ENCODE data around the gene CD82. TPM values are rescaled to one million over a fixed set of nuclear protein-coding genes. Genes with fewer than 3 reads are reported as not detected.

The CD82 gene
- total RNA-seq, 1 experiment from 2014 or later: 114 TPM

GRCh38 chr11:44575962-44576361 is 10.5 kb downstream of the CD82 start:
- intact Hi-C loops (cut with micrococcal nuclease): no loop called here
- H3K9me3 Mint-ChIP-seq (ENCODE audit: unreplicated experiment): no peaks in the 10 kb centered on the region
- POLR2A ChIA-PET: interaction anchor here (3.9 kb wide), 1 partner anchor 11 kb away, joined by 21 read pairs; the partner anchor contains the start of gene CD82
- H3K36me3 Mint-ChIP-seq (ENCODE audit: insufficient read depth, unreplicated experiment): peaks cover 5% of the 10 kb centered on the region
- DNase-seq (ENCODE audit: unreplicated experiment): no peak
- no peaks in the 10 kb centered on the region for H3K27me3 Mint-ChIP-seq (ENCODE audit: insufficient read depth, unreplicated experiment)
- H3K4me1 Mint-ChIP-seq (ENCODE audit: insufficient read depth, unreplicated experiment): peaks cover 23% of the 10 kb centered on the region
- no peak overlapping the region for H3K4me3 Mint-ChIP-seq (ENCODE audit: unreplicated experiment)
- no TSS peak for BruUV-seq (replicated peaks)
- no peak for TF ChIP-seq CTCF (IDR thresholded peaks at IDR 0.05; ENCODE audit: unreplicated experiment)
- H3K27ac Mint-ChIP-seq (ENCODE audit: low read depth, unreplicated experiment): no peak overlapping the region
- CTCF ChIA-PET: interaction anchor here (0.6 to 1.1 kb wide), 2 partner anchors 14 to 21 kb away, joined by 4 to 5 read pairs; no protein-coding TSS in a partner anchor

- H3K4me3 Mint-ChIP-seq (ENCODE audit: unreplicated experiment): no peak overlapping the region
- BruUV-seq (replicated peaks): no TSS peak
- POLR2A ChIA-PET: interaction anchor here (0.9 kb wide), 1 partner anchor 11 kb away, joined by 3 read pairs; the partner anchor contains the start of gene CD82
- TF ChIP-seq CTCF (IDR thresholded peaks at IDR 0.05; ENCODE audit: unreplicated experiment): no peak
- peaks cover 23% of the 10 kb centered on the region for H3K4me1 Mint-ChIP-seq (ENCODE audit: insufficient read depth, unreplicated experiment)
- CTCF ChIA-PET: interaction anchor here (0.6 to 1.1 kb wide), 2 partner anchors 15 to 22 kb away, joined by 4 to 5 read pairs; no protein-coding TSS in a partner anchor
- peaks cover 5% of the 10 kb centered on the region for H3K36me3 Mint-ChIP-seq (ENCODE audit: insufficient read depth, unreplicated experiment)
- DNase-seq (ENCODE audit: unreplicated experiment): no peak
- H3K27me3 Mint-ChIP-seq (ENCODE audit: insufficient read depth, unreplicated experiment): no peaks in the 10 kb centered on the region
- no peaks in the 10 kb centered on the region for H3K9me3 Mint-ChIP-seq (ENCODE audit: unreplicated experiment)
- intact Hi-C loops (cut with micrococcal nuclease): no loop called here
- H3K27ac Mint-ChIP-seq (ENCODE audit: low read depth, unreplicated experiment): no peak overlapping the region
These were observed 11.2 kb downstream of the CD82 start for GRCh38 chr11:44576656-44577055.

- intact Hi-C loops (cut with micrococcal nuclease): no loop called here
- no peaks in the 10 kb centered on the region for H3K9me3 Mint-ChIP-seq (ENCODE audit: unreplicated experiment)
- H3K27ac Mint-ChIP-seq (ENCODE audit: low read depth, unreplicated experiment): no peak overlapping the region
- H3K36me3 Mint-ChIP-seq (ENCODE audit: insufficient read depth, unreplicated experiment): peaks cover 5% of the 10 kb centered on the region
- no peak for DNase-seq (ENCODE audit: unreplicated experiment)
- ChIA-PET POLR2A (interaction anchor here (0.9 kb wide), 1 partner anchor 12 kb away, joined by 3 read pairs; the partner anchor contains the start of gene CD82), CTCF (interaction anchor here (0.7 to 1.1 kb wide), 4 partner anchors 22 to 595 kb away, joined by 3 to 5 read pairs (median 3); no protein-coding TSS in a partner anchor)
- no peaks in the 10 kb centered on the region for H3K27me3 Mint-ChIP-seq (ENCODE audit: insufficient read depth, unreplicated experiment)
- peaks cover 23% of the 10 kb centered on the region for H3K4me1 Mint-ChIP-seq (ENCODE audit: insufficient read depth, unreplicated experiment)
- TF ChIP-seq CTCF (IDR thresholded peaks at IDR 0.05; ENCODE audit: unreplicated experiment): no peak
- H3K4me3 Mint-ChIP-seq (ENCODE audit: unreplicated experiment): no peak overlapping the region
- no TSS peak for BruUV-seq (replicated peaks)
These were observed 11.9 kb downstream of the CD82 start for GRCh38 chr11:44577231-44577830.

- Mint-ChIP-seq H3K4me3 (ENCODE audit: unreplicated experiment) (no peak overlapping the region), H3K27ac (ENCODE audit: low read depth, unreplicated experiment) (no peak overlapping the region), H3K27me3 (ENCODE audit: insufficient read depth, unreplicated experiment) (no peaks in the 10 kb centered on the region), H3K4me1 (ENCODE audit: insufficient read depth, unreplicated experiment) (peaks cover 21% of the 10 kb centered on the region), H3K36me3 (ENCODE audit: insufficient read depth, unreplicated experiment) (peaks cover 5% of the 10 kb centered on the region), H3K9me3 (ENCODE audit: unreplicated experiment) (no peaks in the 10 kb centered on the region)
- no peak for TF ChIP-seq CTCF (IDR thresholded peaks at IDR 0.05; ENCODE audit: unreplicated experiment)
- POLR2A ChIA-PET: interaction anchor here (1.1 kb wide), 1 partner anchor 11 kb away, joined by 3 read pairs; no protein-coding TSS in a partner anchor
- BruUV-seq (replicated peaks): no TSS peak
- CTCF ChIA-PET: interaction anchor here (0.7 to 1.7 kb wide), 5 partner anchors 21 to 594 kb away, joined by 3 to 5 read pairs (median 3); no protein-coding TSS in a partner anchor
- intact Hi-C loops (cut with micrococcal nuclease): no loop called here
- DNase-seq (ENCODE audit: unreplicated experiment): no peak
These were observed 12.8 kb downstream of the CD82 start for GRCh38 chr11:44578279-44578678.
